Ovary (tissue), 9 donors: ENCODE results near the gene CD99L2. TPM values are rescaled to one million over a fixed set of nuclear protein-coding genes. Genes with fewer than 3 reads are reported as not detected.

Experiments
- DNase-seq, 5 donors: peaks; one replicate each; pipeline ENCODE4 v3.0.0-alpha.2; 2019 to 2020
- H3K27ac ChIP-seq, 2 donors: fragments of 200-600 bp; one replicate each; pipeline versions ENCODE4 v1.5.1 to v1.8.0; 2019 to 2022
- H3K27me3 ChIP-seq: fragments of 200-600 bp; one replicate; pipeline ENCODE4 v1.8.0; 2022
- H3K36me3 ChIP-seq: fragments of 200-600 bp; sonication (generic); one replicate; pipeline ENCODE4 v1.5.1; 2019
- H3K4me1 ChIP-seq: one replicate; pipeline ENCODE4 v1.8.1; 2013; ENCODE audit warnings: mild to moderate bottlenecking, moderate library complexity; ENCODE audit not compliant: insufficient read depth
- H3K4me3 ChIP-seq: fragments of 200-600 bp; sonication (generic); one replicate; pipeline ENCODE4 v1.5.1; 2017
- H3K9me3 ChIP-seq, 2 donors: fragments of 200-600 bp in 1 of 2; sonication (generic) in 1 of 2; one replicate each; pipeline versions ENCODE4 v1.5.1 to v1.8.1; 2013 to 2019; ENCODE audit warnings: mild to moderate bottlenecking in 1 of 2, moderate library complexity in 1 of 2
- CTCF ChIP-seq, 3 donors: fragments of 450-650 bp in 2 of 3; fragments of 200-600 bp in 1 of 3; IDR thresholded peaks; one replicate each; pipeline versions ENCODE4 v1.5.1 to v1.8.0; 2016 to 2022; ENCODE audit warnings: antibody characterized with exemption in 3 of 3, mild to moderate bottlenecking in 1 of 3
- EP300 ChIP-seq: sonication (generic); formaldehyde crosslinking; IDR thresholded peaks from one replicate; pipeline ENCODE4 v1.6.1; 2017; ENCODE audit warnings: antibody characterized with exemption
- POLR2A ChIP-seq: fragments of 450-650 bp; IDR thresholded peaks from one replicate; pipeline ENCODE4 v1.6.1; 2017; ENCODE audit warnings: antibody characterized with exemption, mild to moderate bottlenecking, moderate library complexity
- WGBS, 3 donors: extraction: QIAGEN DNeasy Blood & Tissue Kit in 1 of 3; methylation state at CpG; one replicate each; pipeline versions ENCODE4 v1.1.5 to v1.1.7; 2013 to 2017; 5-methylcytosine and 5-hydroxymethylcytosine counted together
- intact Hi-C, 4 donors: fragments of 100-400 bp; cut with DNase I; formaldehyde crosslinking; loops; one replicate each; pipeline versions ENCODE4 v1.11.0 to v1.15.1; 2022 to 2023
- polyA plus RNA-seq, 2 donors: library from polyadenylated mRNA; stranded (reverse); fragments of 200-250 nt in 1 of 2; fragments of 350-450 nt in 1 of 2; fragmentation: Illumina TruSeq in 1 of 2; extraction: RNeasy Lipid Tissue Mini Kit (QIAGEN cat#74804) in 1 of 2; gene quantifications; one replicate each; pipeline ENCODE4 v1.2.3, GENCODE V29; 2013 to 2014
- total RNA-seq, 7 donors: library from RNA; depleted of rRNA in 2 of 7; stranded (reverse); fragments of >200 nt in 2 of 7; fragmentation: NEBNext Ultra II Directional in 3 of 7; extraction: Animal tissue kit (Norgen Biotek cat#: 25700) in 3 of 7; gene quantifications; one replicate each; pipeline versions ENCODE4 v1.1.0 to v1.2.4, GENCODE V29; 2016 to 2023
- donor health status: DM: no; HTN: no; CAD: no; lungs with moderate emphysema.
- donor health status: DM: no; HTN: no; CAD: no.
- donor health status: Bipolar disorder and iron deficiency.
- donor health status: DM: yes; HTN: yes; CAD: no.
- donor health status: DM: no; HTN: no; CAD: no.
- donor health status: DM: yes; HTN: yes; CAD: no.

CD99L2 gene
- total and polyA plus RNA-seq, 9 donors: 38.7 to 64.6 (median 53.0) TPM

DNA sequence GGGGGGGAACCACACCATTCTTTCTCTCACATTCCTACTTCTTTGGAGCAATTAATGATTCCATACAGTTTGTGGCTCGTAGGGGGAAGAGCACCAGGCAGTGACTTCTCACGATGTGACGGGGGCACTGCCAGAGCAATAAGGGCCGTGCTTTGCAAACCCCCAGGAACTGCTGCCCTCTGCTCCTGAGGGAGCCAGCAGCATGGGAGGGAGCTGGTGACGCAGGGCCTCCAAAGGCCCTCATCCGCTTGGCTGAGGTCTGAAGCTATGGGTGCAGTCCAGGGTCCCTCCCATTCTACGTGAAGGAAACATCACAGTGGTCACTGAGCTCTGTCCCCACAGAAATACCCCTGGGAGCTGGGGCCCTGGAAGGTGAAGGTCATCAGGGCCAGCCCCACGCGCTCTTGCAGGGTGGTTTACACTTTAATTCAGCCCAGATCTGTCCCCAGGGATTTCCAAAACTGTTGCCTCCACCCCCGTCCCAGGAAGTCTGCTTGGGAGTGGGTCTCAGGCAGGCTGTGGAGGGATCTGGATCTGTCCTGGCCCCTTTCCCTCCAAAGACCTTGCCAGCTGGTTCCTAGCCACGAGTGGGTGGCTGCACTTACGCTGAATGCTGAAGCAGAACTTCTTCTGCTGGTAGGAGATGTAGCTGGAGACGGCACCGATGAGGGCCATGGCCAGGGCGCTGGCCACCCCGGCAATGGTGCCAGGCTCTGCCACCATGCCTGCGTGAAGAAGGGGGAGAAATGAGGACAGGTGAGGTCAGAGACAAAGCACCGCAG is 122.7 kb downstream of the CD99L2 start:
- Histone ChIP-seq H3K4me1 (no peaks in the 10 kb centered on the region), H3K27ac (no peak overlapping the region), H3K9me3 (no peaks in the 10 kb centered on the region), H3K36me3 (no peaks in the 10 kb centered on the region), H3K27me3 (no peaks in the 10 kb centered on the region), H3K4me3 (no peak overlapping the region)
- no peak for DNase-seq
- intact Hi-C loops: no loop called here
- 74 to 79% (median 76%) methylated on average over 18 of the region's 18 CpGs for WGBS, 3 donors
- TF ChIP-seq CTCF (IDR thresholded peaks at IDR 0.05) (no peak), EP300 (no peak), POLR2A (no peak)

GRCh38 chrX:150774798-150775568 is 123.5 kb downstream of the CD99L2 start:
- no peak for DNase-seq
- Histone ChIP-seq H3K4me1 (no peaks in the 10 kb centered on the region), H3K27ac (no peak overlapping the region), H3K27me3 (no peaks in the 10 kb centered on the region), H3K9me3 (no peaks in the 10 kb centered on the region), H3K36me3 (no peaks in the 10 kb centered on the region), H3K4me3 (no peak overlapping the region)
- WGBS, 3 donors: 82 to 88% (median 86%) methylated on average over 14 of the region's 14 CpGs
- intact Hi-C loops: loop anchor here in 1 of 4 donors (5.0 kb wide), 1 partner anchor 307 kb away; no protein-coding TSS in a partner anchor
- TF ChIP-seq CTCF (IDR thresholded peaks at IDR 0.05) (no peak), POLR2A (no peak), EP300 (no peak)

GRCh38 chrX:150773634-150774033 is 124.8 kb downstream of the CD99L2 start:
- Histone ChIP-seq H3K27ac (no peak overlapping the region), H3K4me1 (no peaks in the 10 kb centered on the region), H3K9me3 (no peaks in the 10 kb centered on the region), H3K36me3 (no peaks in the 10 kb centered on the region), H3K4me3 (no peak overlapping the region), H3K27me3 (no peaks in the 10 kb centered on the region)
- 57 to 75% (median 68%) methylated on average over 4 of the region's 4 CpGs for WGBS, 3 donors
- intact Hi-C loops: loop anchor here (1.0 to 5.0 kb wide), 3 partner anchors 309 kb away; no protein-coding TSS in a partner anchor
- TF ChIP-seq CTCF (IDR thresholded peaks at IDR 0.05): no peak
- no peak for TF ChIP-seq POLR2A
- no peak for DNase-seq

DNA sequence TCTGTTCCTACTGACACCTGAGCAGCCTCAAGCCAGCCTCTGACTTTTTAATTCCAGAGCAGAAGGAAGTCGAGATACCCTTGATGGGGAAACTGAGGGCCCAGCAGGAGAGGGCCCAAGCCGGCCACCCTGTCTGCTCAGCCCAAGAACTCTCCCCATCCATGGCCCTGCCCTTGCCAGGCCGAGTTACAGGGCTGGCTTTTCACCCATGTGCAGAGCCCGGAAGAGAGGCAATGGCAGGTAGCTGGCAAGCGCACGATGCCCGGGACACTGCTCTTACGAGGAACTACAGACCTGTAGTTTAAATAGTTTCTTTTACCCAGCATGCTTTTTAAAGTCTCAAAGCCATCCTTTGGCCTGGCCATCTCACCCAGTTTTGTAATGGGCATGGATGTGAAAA is 125.4 kb downstream of the CD99L2 start:
- intact Hi-C loops: loop anchor here (1.0 to 5.0 kb wide), 3 partner anchors 309 to 310 kb away; no protein-coding TSS in a partner anchor
- no peaks in the 10 kb centered on the region for H3K4me1 ChIP-seq
- no peaks in the 10 kb centered on the region for H3K36me3 ChIP-seq
- no peaks in the 10 kb centered on the region for H3K27me3 ChIP-seq
- DNase-seq: no peak
- 81 to 83% (median 81%) methylated on average over 8 of the region's 8 CpGs for WGBS, 3 donors
- H3K4me3 ChIP-seq: no peak overlapping the region
- H3K9me3 ChIP-seq: no peaks in the 10 kb centered on the region
- no peak overlapping the region for H3K27ac ChIP-seq
- TF ChIP-seq CTCF (IDR thresholded peaks at IDR 0.05): no peak
- no peak for TF ChIP-seq EP300
- no peak for TF ChIP-seq POLR2A
